Activated effector memory CD4-positive, alpha-beta T cell treated with anti-CD3 and anti-CD28 coated beads, Interleukin-2, amount 50 U/mL, for 16 hours (primary cell): ENCODE measurements around the gene KRTAP5-3.
"Not testable (repeated sequence)": the region's sequence is repeated elsewhere in the genome, so short reads cannot be mapped to it uniquely, and the experiment has no call there.

Source experiments
- DNase-seq: peaks from one replicate; pipeline ENCODE4 v3.0.0-alpha.2; 2020

The KRTAP5-3 gene, protein sequence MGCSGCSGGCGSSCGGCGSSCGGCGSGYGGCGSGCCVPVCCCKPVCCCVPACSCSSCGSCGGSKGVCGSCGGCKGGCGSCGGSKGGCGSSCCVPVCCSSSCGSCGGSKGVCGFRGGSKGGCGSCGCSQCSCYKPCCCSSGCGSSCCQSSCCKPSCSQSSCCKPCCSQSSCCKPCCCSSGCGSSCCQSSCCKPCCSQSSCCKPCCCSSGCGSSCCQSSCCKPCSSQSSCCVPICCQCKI

DNA sequence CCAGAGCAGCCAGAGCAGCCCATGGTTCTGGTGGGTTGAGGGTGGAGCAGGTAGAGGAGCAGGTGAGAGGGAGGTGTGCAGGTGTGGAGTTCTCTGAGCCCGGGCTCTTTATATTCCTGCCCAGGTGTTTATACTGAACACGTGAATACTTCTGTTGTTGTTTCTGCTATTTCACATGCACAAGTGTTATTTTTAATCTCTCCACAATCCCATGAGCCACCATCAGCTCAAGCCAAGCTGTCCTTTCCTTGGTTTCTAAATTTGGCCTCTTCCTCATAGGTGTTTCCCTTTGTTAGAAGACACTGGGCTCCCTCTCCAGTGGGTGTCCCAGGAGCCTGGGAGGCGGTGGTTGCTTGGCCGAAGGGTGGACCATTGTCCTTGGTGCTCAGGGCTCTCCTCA, at the start of gene KRTAP5-3:
KRTAP5-3 (minus strand) TSS at position 101 of the 400 bp plus-strand sequence; CDS start at position 23, 78 bp downstream.
- DNase-seq = no peak

DNA sequence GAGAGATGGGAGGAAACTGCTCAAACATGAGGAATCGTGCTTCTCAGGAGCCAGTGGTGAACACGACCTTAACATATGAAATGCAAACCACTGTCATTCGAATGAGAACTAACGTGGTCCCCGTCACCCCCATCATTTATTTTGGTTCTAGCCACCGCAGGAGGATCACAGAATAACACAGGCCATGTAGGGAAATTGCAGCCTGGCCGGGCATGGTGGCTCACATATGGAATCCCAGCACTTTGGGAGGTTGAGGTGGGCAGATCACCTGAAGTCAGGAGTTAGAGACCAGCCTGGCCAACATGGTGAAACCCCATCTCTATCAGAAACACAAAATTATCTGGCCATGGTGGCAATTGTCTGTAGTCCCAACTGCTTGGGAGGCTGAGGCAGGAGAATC, 48.4 kb upstream of the KRTAP5-3 start:
- no peak for DNase-seq

DNA sequence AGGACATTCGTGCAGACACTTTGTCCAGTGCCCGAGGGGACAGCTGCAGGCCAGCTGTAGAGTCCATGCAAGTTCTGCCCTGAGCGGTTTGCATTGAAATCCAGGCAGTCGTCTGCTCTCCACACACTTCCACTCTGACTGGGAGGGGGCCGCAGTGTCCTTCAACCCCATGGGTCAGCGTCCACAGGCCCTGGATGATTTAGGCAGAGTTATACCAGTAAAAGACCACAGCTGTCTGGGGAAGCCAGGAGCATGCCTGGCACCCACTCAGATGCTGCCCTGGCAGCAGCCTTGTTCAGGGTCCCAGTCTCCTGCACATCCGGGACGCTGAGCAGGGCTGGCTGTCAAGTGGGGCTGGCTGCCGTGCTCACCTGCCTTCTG, 47.8 kb upstream of the KRTAP5-3 start:
- DNase-seq = no peak

DNA sequence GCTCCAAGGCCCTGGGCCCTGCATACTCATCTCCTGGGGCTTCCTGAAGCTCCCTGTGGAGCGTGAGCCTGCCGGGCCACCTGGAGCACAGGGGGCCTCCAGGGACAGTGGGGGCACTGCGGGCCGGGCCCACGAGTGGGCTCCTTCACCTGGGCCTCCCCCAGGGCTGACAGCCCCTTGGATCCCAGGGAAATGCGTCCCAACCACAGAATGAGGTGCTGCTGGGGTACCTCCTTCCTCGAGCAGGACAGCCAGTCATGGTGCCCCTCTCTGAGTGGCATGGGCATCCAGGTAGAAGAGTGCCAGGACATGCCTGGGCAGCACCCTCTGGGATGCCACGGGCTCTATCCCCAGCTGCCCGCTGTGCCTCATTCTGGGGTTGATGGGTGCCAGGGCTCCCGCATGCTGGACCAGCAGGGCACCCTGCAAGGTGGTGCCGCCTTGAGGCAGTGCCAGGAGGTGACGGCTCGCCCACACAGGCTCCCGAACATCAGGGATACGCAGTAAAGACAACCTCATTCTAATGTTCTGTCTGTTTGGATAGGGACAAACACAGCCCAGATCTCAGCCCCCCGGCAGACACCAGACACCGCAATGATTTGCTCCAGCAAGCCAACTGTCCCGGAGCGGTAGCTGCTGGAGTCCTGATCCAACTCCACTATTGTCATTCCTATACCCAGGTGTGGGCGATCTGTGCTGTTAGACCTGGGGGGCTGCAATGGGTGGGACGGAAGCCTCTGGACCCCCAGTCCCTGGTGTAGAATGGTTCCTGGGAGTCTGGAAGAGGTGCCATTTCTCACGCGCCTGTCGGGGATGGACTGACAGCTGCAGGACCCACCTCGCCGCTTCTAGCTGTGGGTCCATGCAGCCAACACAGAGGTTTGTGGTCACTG, 47.2 kb upstream of the KRTAP5-3 start:
- DNase-seq = peak; percentile 47

DNA sequence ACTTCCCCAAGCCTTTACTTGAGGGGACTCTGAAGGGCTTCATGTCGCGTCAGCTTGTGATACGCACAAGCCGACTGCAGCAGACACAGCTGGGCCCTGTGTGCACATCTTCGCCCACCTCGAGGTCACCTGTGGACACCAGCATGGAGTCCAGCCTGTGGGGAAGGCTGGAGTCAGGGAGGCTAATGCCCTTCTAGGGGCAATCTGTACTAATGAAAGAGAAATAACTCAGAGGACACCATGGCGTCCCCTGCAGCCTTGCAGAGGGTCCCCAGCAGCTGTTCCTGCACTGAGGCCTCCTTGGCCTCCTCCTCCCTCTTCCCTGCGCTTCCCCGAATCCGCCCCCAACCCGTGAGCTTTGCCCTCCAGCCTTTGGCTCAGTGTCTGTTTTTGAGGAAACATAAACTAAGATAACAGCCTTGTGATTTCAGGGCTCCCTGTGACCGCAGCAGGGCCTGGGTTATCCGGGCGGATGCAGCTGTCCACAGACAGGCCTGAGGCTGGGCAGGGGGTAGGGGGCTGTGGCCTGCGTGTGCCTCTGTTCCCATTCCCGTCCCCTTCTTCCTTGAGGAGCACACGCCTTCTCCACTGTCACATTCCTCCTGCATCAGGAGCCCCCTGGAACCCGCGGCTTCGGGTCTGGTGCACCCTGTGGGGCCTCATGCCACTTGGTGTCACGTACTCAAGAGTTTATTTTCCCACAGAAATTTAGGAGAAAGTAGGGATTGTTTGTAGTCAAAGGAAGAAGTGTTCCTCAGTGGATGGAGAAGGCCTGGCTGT, 46.3 kb upstream of the KRTAP5-3 start:
- peak; percentile 19 for DNase-seq

DNA sequence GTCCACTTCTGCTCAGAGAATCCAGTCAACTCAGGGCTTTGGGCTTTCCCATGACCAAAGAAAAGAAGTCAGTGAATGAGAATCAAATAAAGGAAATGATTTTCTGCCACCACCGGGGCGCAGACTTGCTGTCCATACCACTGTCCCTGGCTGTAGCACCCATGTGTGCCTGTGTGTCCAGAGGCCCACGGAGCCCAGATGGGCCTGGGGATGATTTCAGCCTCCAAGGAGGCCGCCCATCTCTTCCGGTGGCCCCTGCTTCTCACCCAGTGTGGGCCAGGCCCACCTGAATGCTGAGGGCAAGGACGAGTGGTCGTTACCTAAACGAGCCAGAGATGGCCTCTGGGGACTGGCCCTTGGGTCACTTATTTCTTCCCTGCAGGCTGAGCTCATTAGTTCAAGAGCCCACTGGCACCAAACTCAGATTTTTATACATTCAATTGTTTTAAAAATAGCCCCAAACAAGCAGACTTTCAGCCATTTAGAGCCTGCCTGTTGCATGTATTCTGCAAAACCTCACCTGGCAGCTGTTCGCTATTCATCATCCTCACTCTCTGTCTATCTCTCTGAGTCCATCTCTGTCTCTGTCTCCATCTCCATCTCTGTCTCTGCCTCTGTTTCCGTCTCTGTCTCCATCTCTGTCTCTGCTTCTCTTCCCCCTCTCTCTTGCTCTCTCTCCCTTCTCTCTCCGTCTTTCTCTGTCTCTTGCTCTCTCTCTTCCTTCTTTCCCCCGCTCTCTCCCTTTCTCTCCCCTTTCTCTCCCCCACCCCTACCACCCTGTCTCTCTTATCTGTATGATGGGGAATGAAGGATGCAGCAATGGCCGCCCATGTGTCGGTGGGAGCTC, 45.5 kb upstream of the KRTAP5-3 start:
- peak; percentile 41 for DNase-seq

DNA sequence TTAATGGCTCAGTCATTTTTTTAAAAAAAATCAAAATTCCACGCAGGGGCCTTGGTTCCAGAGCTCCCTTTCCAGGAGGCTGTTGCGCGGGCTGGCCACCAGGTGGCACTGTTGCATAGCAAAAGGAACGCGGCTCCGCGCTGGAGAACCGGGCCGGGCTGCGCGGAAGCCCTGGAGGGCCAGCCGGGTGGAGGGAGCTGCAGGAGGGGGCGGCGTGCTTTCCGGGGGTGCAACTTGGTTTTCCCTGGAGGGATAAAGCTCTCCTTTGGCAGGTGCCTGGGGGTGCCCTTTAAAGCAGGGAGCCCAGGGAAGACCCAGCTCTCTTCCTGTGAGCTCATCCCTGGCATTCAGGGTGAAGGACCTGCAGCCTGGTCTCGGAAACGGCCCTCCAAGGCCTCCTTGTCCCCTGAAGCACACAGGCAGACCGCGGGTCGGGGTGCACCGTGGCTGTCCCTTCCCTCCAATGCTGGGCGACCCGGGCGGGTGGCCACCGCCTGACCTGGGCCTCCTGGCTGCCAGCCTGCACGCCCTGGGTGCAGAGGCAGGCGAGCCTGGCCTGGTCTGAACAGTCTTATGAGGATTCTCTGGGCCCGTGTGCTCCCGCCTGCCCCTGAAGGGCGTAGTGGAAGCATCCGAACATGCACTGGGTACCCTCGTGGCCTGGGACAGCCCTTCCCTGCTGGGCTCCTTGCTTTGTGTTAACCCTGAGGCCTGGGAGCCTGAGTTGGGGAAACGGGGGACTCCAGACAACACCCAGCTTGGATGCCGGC, 44.7 kb upstream of the KRTAP5-3 start:
- peak; percentile 93 for DNase-seq

DNA sequence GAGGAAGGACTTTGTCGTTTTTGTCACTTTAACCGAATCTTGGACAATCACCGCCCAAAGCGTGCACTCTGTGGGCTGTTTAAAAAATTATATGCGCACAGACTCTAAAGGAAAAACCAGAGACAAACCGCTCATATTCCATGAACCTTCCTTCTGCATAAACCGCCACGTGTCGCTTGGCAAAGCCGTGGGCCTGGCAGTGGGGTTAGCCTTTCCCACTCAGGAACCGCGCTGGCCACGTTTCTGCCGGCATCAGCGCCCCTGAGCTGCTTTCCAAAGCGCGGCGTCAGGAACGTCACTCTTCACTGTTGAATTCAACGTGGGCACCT, 44.1 kb upstream of the KRTAP5-3 start:
- DNase-seq = no peak

DNA sequence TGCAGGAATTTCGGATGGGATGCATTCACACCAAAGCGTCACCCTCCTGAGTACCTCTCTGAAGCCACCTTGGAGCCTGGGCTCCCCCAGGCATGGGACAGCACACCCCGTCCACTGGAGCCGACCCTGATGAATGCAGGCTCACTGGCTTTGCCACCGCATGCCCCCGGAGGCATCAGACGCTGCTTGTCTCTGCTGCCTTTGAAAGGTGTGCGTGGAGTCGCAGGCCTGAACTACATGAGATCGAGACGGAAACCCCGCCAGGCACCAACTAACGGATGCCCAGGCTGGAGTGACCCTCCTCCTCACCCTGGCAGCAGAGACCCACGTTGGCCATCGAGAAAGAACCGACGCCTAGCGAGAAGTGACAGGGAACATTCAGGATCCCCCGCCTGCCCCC, 43.8 kb upstream of the KRTAP5-3 start:
- DNase-seq = peak; percentile 57

DNA sequence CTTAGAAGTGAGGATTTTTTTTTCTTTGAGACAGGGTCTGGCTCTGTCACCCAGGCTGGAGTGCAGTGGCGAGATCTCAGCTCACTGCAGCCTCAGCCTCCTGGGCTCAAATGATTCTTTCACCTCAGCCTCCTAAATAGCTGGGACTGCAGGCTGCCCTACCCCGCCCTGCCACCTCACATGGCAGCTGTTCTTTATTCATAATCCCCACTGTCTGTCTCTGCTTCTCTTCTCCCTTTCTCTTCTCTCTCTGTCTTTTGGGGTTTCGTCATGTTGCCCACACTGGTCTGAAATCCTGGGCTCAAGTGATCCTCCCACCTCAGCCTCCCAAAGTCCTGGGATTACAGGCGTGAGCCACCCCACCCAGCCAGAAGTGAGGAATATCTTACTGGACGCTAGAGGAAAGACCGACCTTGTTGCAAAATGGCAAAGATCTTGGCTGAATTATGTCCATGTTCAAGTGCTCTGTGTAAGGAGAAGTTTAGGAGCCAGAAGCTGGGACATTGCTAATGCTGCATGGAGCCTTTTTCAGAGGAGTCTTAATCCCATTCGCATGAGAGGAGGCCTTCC, 43.2 kb upstream of the KRTAP5-3 start:
- peak; percentile 30 for DNase-seq

DNA sequence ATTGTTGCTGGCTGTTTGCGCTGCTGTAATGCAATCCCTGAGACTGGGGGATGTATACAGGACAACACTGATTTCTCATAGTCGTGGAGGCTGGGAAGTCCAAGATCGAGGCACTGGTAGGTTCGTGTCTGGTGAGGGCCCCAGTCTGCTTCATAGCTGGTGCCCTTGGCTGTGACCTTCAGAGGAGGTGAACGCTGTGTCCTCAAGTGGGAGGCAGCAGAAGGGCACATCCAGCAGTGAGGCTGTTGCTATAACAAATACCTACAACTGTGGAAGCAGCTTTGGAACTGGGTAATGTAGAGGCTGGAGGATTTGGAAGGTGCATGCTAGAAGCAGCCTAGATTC, 42.6 kb upstream of the KRTAP5-3 start:
- peak; percentile 50 for DNase-seq

DNA sequence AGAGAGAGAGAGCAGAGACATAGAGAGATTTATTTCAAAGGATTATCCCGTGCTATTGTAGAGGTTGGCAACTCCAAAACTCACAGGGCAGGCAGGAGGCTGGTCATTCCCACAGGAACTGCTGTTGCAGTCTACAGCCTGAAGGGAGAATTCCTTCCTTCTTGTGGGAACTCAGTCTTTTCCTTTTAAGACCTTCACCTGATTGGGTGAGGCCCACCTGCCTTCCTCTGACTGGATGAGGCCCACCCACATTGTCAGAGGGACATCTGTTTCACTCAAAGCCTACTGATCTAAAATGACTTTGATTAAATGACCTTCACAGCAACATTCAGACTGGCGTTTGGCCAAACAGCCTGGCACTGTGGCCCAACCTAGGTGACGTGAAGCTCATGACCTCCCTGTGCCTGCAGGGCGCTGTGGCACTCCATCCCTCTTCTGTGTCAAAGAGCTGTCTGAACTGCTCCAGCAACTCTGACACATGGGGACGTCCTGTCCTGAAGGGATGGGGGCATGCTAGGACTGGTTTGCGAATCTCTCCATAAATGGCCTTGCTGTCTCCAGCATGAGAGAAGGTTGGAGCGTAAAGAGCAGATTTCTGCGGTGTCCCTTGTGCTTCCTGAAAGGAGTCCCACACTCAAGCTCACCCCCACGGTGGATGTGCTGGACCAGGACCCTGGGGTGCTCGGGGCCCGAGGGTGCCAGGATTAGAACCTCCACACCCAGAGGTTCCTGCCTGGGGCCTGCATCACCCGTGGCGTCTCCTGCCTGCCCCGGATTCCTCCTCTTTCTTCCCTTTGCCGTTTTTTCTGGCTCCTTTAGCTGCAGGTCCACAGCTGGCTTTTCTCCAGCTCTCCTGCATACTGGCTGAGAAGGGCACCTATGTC, 42.0 kb upstream of the KRTAP5-3 start:
- no peak for DNase-seq

DNA sequence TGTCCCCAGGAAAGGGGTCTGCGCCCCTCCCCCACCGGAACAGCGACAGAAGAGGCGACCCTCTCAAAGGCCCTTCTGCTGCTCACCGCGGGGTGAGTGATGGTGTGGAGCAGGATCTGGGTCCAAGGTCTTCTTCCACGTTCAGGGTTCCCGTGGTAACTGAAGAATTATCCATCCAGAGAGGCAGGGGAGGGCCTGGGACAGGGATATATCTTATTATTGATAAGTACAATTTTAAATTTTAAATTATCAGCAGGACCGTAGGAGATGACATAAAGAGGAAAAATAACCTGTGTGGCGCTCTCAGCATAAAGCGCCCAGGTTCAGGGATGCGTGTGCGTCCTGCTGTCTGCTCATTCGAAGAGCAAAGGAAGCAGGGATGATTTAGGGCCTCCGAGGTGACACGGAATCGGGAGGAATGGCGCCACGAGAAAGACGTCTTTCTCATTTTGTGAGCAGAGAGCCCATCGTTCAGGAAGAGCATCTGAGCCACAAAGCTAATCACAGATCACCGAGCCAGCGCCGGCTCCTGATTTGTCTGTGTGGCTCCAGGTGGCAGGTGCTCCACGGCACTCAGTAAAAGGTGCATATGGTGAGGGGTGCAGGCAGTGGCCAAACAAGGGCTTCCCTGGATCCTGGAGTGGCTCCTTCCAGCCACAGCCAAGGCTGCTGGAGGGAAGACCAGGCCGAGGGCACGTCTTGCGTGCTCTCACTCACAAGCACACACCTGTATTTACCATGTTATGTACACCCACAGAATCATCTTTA, 40.6 kb upstream of the KRTAP5-3 start:
- no peak for DNase-seq

DNA sequence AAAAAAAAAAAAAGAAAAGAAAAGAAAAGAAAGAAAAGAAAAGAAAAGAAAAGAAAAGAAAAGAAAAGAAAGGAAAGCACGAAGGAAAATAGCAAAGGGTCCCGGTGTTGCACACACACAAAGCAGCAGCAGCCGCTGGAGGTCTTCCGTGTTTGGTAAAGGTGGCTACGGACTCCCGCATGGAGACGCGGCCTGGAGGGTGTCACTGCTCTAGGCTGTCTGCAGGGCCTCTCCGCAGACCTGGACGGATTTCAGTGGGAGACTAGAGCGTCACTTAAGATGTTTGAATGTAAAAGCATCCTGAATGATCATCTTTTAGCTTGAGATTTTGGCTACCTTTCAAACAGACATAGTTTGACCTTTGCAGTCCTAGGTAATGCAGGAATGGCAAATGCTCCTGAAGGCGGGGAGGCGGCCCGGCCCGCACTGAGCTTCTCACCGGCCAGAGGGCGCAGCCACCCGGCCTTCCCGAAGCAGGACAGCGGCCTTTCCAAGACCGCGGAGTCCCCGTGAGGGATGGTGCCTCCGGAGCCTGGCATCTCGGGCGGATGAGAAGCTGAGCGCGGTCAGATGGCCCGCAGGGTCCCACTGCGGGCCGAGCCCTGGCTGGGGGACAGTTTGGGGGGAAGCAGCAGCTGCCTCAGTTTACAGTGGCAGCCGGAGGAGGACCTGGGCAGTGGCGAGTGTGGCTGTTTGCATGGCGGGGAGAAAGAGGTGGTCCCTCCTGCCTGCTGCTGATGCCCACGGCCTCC, 39.8 kb upstream of the KRTAP5-3 start:
- no peak for DNase-seq

DNA sequence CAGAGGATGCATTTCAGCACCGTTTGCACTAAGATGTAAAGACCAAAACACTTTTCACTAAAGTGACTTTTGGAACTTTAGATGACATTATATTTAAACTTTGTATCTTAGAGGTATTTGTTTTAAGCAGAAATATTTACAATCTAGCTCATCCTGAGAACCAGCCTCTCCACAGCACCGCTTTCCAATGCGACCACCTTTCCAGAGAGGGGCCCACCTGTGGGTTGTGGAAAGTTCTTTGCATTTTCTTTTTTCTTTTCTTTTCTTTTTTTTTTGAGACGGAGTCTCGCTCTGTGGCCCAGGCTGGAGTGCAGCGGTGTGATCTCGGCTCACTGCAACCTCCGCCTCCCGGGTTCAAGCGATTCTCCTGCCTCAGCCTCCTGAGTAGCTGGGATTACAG, 38.3 kb upstream of the KRTAP5-3 start:
- DNase-seq = not testable (repeated sequence)

DNA sequence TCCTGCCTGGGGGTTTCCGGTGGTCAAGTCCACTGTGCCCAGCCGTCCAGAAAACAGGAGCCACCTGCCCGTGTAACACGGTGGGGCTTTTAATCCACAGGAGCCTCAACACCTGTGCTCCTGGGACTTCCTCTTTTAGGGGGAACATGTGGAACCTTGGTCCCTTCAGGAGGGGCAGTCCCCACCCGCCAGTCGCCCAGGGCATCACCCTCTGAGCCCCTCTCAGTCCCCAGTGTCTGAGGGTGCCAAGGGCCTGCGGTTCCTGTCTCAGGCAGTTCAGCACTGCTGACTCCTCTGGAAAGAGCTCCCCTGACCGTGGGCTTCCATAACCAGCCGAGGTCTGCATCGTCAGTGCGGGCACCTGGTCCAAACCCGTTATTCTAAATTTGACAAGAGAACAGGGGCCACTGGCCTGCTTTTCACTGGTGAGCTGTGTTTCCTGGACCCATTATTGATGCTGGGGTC, 37.1 kb upstream of the KRTAP5-3 start:
- no peak for DNase-seq

DNA sequence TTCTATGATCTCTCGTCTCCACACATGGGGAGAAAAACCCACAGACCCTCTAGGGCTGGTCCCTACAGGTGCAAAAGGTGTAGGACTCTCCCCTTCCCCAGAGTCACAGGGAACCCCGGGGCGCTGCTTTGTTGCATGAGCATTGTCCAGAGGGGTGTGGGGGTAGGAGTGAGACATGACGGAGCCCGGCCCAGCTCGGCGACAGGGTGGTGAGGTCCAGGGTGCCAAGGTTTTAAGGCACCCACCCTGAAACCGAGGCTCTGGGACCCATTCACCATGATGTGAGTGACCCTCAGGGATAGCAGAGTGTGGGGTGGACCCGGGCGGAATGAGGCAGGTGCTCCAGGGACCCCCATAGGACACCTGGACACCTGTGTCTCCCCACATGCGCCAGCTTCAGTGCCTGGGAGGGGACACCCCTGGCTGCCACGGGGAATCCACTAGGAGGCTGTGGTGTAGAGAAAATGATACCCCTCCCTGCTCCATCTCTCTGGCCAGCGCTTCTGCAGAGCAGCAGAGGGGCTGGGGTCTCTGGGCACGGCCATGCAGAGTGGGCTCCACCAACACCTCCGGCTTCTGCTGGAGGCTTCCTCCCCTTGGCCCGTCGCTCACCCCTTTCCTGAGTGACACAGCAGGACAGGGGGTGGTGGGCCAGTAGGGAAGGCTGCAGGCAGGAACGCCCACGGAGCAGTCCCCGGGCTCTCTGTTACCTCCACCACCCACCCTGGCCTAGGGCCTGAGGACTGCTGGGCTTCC, 36.5 kb upstream of the KRTAP5-3 start:
- DNase-seq = no peak

DNA sequence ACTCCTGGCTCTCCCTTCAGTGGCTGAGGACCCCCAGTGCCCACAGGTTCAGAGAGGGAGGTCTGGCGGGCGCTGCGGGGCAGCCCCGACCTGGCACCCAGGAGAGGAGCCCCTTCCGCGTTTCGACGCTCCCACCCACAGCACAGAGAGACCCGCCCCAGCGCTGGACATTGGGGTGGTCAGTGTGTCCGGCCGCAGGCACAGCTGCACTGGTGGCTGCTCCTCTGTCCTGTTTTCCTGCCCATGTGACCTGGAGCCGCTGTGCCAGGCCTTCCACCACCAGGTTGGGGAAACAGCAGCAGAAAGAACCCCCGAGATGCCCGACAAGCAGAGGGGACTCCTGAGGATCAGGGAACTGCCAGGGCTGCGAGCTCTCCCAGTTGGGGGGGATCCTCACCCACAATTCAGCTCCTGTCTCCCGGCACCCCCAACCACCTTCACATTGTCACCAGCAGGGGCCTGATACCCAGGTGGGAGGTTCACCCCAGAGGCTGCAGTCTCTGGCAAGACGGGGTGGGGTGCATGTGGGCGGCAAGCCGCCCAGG, 35.0 kb upstream of the KRTAP5-3 start:
- no peak for DNase-seq
